Activated CD8-positive, alpha-beta T cell treated with anti-CD3 and anti-CD28 coated beads for 36 hours (primary cell): ENCODE results near the gene SLC50A1. TPM values are rescaled to one million over a fixed set of nuclear protein-coding genes. Genes with fewer than 3 reads are reported as not detected.
"Not testable (repeated sequence)": the region's sequence is repeated elsewhere in the genome, so short reads cannot be mapped to it uniquely, and the experiment has no call there.

Experiments
- ATAC-seq: fragments of 200-7000 bp; cut with Tn5 transposase; one replicate; pipeline ENCODE4 v1.10.0; 2021; ENCODE audit warnings: mild to moderate bottlenecking, moderate library complexity
- CTCF ChIA-PET: fragments of 350-600 bp; sonication (Branson Sonifier 250); formaldehyde crosslinking; loops from one replicate; lab custom pipeline; 2021; ENCODE audit warnings: antibody characterized with exemption; lab: Charles Lee
- POLR2A ChIA-PET: fragments of 350-600 bp; sonication (Branson Sonifier 250); formaldehyde crosslinking; loops from one replicate; lab custom pipeline; 2021; ENCODE audit warnings: antibody characterized with exemption; lab: Charles Lee
- DNase-seq: peaks from one replicate; pipeline ENCODE4 v3.0.0-alpha.2; 2020
- H3K27ac Mint-ChIP-seq: one replicate; pipeline ENCODE4 v1.8.0; 2021; ENCODE audit warnings: mild to moderate bottlenecking, mixed read lengths
- H3K27me3 Mint-ChIP-seq: one replicate; pipeline ENCODE4 v1.8.0; 2021; ENCODE audit warnings: mixed read lengths
- H3K36me3 Mint-ChIP-seq: one replicate; pipeline ENCODE4 v1.8.0; 2021; ENCODE audit warnings: low read depth, mixed read lengths
- H3K4me1 Mint-ChIP-seq: one replicate; pipeline ENCODE4 v1.8.0; 2021; ENCODE audit warnings: low read depth, mixed read lengths
- H3K4me3 Mint-ChIP-seq: one replicate; pipeline ENCODE4 v1.8.0; 2021; ENCODE audit warnings: mild to moderate bottlenecking, moderate library complexity, mixed read lengths
- H3K9me3 Mint-ChIP-seq: one replicate; pipeline ENCODE4 v1.8.0; 2021; ENCODE audit warnings: mixed read lengths
- CTCF ChIP-seq: fragments of 200-600 bp; IDR thresholded peaks from one replicate; pipeline ENCODE4 v1.8.0; 2022; ENCODE audit warnings: antibody characterized with exemption, mild to moderate bottlenecking
- intact Hi-C: fragments of 100-400 bp; cut with micrococcal nuclease; formaldehyde crosslinking; loops from one replicate; pipeline ENCODE4 v1.10.0; 2022
- total RNA-seq, 2 experiments: library from RNA; stranded (reverse); gene quantifications; one replicate each; pipeline ENCODE4 v1.2.3, GENCODE V29; 2021

SLC50A1 gene
- total RNA-seq, 2 experiments from 2014 or later = 59.7 to 64.0 TPM

GRCh38 chr1:155110826-155111225 lies 24.8 kb upstream of the SLC50A1 start:
- no peak overlapping the region for H3K4me3 Mint-ChIP-seq

GRCh38 chr1:155113450-155113980 lies 22.1 kb upstream of the SLC50A1 start:
- Mint-ChIP-seq H3K4me1 (no peaks in the 10 kb centered on the region), H3K27ac (no peak overlapping the region)
- CTCF ChIA-PET = no interaction called here

More at GRCh38 chr1:155110826-155111225, 24.8 kb upstream of the SLC50A1 start:
- no peak for TF ChIP-seq CTCF
- H3K27ac Mint-ChIP-seq = no peak overlapping the region
- no peak for ATAC-seq
- intact Hi-C loops = no loop called here
- ChIA-PET POLR2A (no interaction called here), CTCF (interaction anchor here (0.7 to 2.7 kb wide), 2 partner anchors 19 to 21 kb away, joined by 3 to 11 read pairs; no protein-coding TSS in a partner anchor)
- no peak for DNase-seq
- no peaks in the 10 kb centered on the region for H3K36me3 Mint-ChIP-seq
- no peaks in the 10 kb centered on the region for H3K27me3 Mint-ChIP-seq
- no peaks in the 10 kb centered on the region for H3K9me3 Mint-ChIP-seq
- H3K4me1 Mint-ChIP-seq = no peaks in the 10 kb centered on the region

GRCh38 chr1:155116113-155116764 lies 19.4 kb upstream of the SLC50A1 start:
- Mint-ChIP-seq H3K27me3 (peaks cover 3% of the 10 kb centered on the region), H3K36me3 (no peaks in the 10 kb centered on the region), H3K27ac (no peak overlapping the region), H3K4me3 (no peak overlapping the region), H3K4me1 (no peaks in the 10 kb centered on the region), H3K9me3 (no peaks in the 10 kb centered on the region)
- intact Hi-C loops = no loop called here
- ATAC-seq (no peak), DNase-seq (no peak)
- ChIA-PET POLR2A (interaction anchor here (1.2 to 1.3 kb wide), 2 partner anchors 12 to 26 kb away, joined by 3 read pairs; no protein-coding TSS in a partner anchor), CTCF (interaction anchor here (0.5 to 2.9 kb wide), 5 partner anchors 12 to 412 kb away, joined by 3 to 14 read pairs (median 5); partner anchors contain the start of gene KRTCAP2)
- no peak for TF ChIP-seq CTCF

More at GRCh38 chr1:155113450-155113980, 22.1 kb upstream of the SLC50A1 start:
- DNase-seq = no peak
- TF ChIP-seq CTCF = no peak
- Mint-ChIP-seq H3K36me3 (no peaks in the 10 kb centered on the region), H3K27me3 (peaks cover 3% of the 10 kb centered on the region), H3K4me3 (no peak overlapping the region), H3K9me3 (no peaks in the 10 kb centered on the region)
- intact Hi-C loops = no loop called here
- POLR2A ChIA-PET = no interaction called here
- no peak for ATAC-seq

- CTCF ChIA-PET = interaction anchor here (1.0 to 2.9 kb wide), 2 partner anchors 26 to 50 kb away, joined by 5 to 14 read pairs; no protein-coding TSS in a partner anchor
- intact Hi-C loops = no loop called here
Measured at GRCh38 chr1:155117610-155118009, 18.0 kb upstream of the SLC50A1 start.

GRCh38 chr1:155118090-155118489 lies 17.6 kb upstream of the SLC50A1 start:
- DNase-seq, H3K4me1 Mint-ChIP-seq, H3K9me3 Mint-ChIP-seq, H3K27ac Mint-ChIP-seq, H3K36me3 Mint-ChIP-seq, H3K27me3 Mint-ChIP-seq, intact Hi-C loops, H3K4me3 Mint-ChIP-seq, ATAC-seq: not testable (repeated sequence)
- ChIA-PET POLR2A (interaction anchor here (1.0 kb wide), 1 partner anchor 75 kb away, joined by 3 read pairs; no protein-coding TSS in a partner anchor), CTCF (interaction anchor here (1.0 to 2.9 kb wide), 2 partner anchors 27 to 49 kb away, joined by 5 to 14 read pairs; no protein-coding TSS in a partner anchor)

More at GRCh38 chr1:155117610-155118009, 18.0 kb upstream of the SLC50A1 start:
- no peak overlapping the region for H3K4me3 Mint-ChIP-seq
- no peak overlapping the region for H3K27ac Mint-ChIP-seq
- ATAC-seq (no peak), DNase-seq (no peak)
- no peaks in the 10 kb centered on the region for H3K36me3 Mint-ChIP-seq
- no peaks in the 10 kb centered on the region for H3K9me3 Mint-ChIP-seq
- TF ChIP-seq CTCF = no peak
- POLR2A ChIA-PET = interaction anchor here (1.0 kb wide), 1 partner anchor 76 kb away, joined by 3 read pairs; no protein-coding TSS in a partner anchor
- H3K27me3 Mint-ChIP-seq = peaks cover 3% of the 10 kb centered on the region
- no peaks in the 10 kb centered on the region for H3K4me1 Mint-ChIP-seq
